ENCODE measurements around the gene ZNF747.
"Not testable (repeated sequence)": the region's sequence is repeated elsewhere in the genome, so short reads cannot be mapped to it uniquely, and the experiment has no call there.

Gene ZNF747

GRCh38 chr16:30548416-30549253 is 14.0 kb upstream of the ZNF747 start:
- DNase-seq: no peak
- Histone ChIP-seq H3K27me3 (ENCODE audit: insufficient read depth, low read depth, severe bottlenecking) (no peaks in the 10 kb centered on the region), H3K4me3 (ENCODE audit: low read depth, low read length) (no peak overlapping the region), H3K27ac (no peak overlapping the region), H3K9me3 (ENCODE audit: severe bottlenecking) (no peaks in the 10 kb centered on the region), H3K36me3 (peaks cover 4% of the 10 kb centered on the region; the same call in 1 of the 2 replicates)
- no peak for TF ChIP-seq CTCF (IDR thresholded peaks at IDR 0.05; ENCODE audit: low read depth, low read length)

GRCh38 chr16:30546115-30546514 is 11.5 kb upstream of the ZNF747 start:
- no peak for TF ChIP-seq CTCF (IDR thresholded peaks at IDR 0.05; ENCODE audit: low read depth, low read length)
- H3K36me3 ChIP-seq: no peaks in the 10 kb centered on the region
- no peak for DNase-seq
- H3K27ac ChIP-seq: no peak overlapping the region
- H3K27me3 ChIP-seq (ENCODE audit: insufficient read depth, low read depth, severe bottlenecking): no peaks in the 10 kb centered on the region
- H3K9me3 ChIP-seq (ENCODE audit: severe bottlenecking): no peaks in the 10 kb centered on the region
- H3K4me3 ChIP-seq (ENCODE audit: low read depth, low read length): no peak overlapping the region

GRCh38 chr16:30543067-30543466 is 8.4 kb upstream of the ZNF747 start:
- Histone ChIP-seq H3K9me3 (ENCODE audit: severe bottlenecking) (no peaks in the 10 kb centered on the region), H3K27me3 (ENCODE audit: insufficient read depth, low read depth, severe bottlenecking) (no peaks in the 10 kb centered on the region)

GRCh38 chr16:30541502-30542329 is 7.1 kb upstream of the ZNF747 start:
- no peak overlapping the region for H3K27ac ChIP-seq
- TF ChIP-seq CTCF (IDR thresholded peaks at IDR 0.05; ENCODE audit: low read depth, low read length): no peak
- no peak for DNase-seq
- H3K4me3 ChIP-seq (ENCODE audit: low read depth, low read length): no peak overlapping the region
- H3K9me3 ChIP-seq (ENCODE audit: severe bottlenecking): no peaks in the 10 kb centered on the region
- no peaks in the 10 kb centered on the region for H3K36me3 ChIP-seq
- H3K27me3 ChIP-seq (ENCODE audit: insufficient read depth, low read depth, severe bottlenecking): no peaks in the 10 kb centered on the region

More at GRCh38 chr16:30543067-30543466, 8.4 kb upstream of the ZNF747 start:
- Histone ChIP-seq H3K4me3 (ENCODE audit: low read depth, low read length) (no peak overlapping the region), H3K36me3 (no peaks in the 10 kb centered on the region), H3K27ac (no peak overlapping the region)
- no peak for TF ChIP-seq CTCF (IDR thresholded peaks at IDR 0.05; ENCODE audit: low read depth, low read length)
- DNase-seq: no peak

- not testable (repeated sequence) for H3K36me3 ChIP-seq; H3K4me3 ChIP-seq (ENCODE audit: low read depth, low read length); H3K27me3 ChIP-seq (ENCODE audit: insufficient read depth, low read depth, severe bottlenecking); DNase-seq; H3K9me3 ChIP-seq (ENCODE audit: severe bottlenecking); H3K27ac ChIP-seq
These were observed 6.3 kb upstream of the ZNF747 start for GRCh38 chr16:30540916-30541464.

- H3K27ac ChIP-seq; H3K36me3 ChIP-seq; DNase-seq; H3K9me3 ChIP-seq (ENCODE audit: severe bottlenecking); H3K4me3 ChIP-seq (ENCODE audit: low read depth, low read length); H3K27me3 ChIP-seq (ENCODE audit: insufficient read depth, low read depth, severe bottlenecking): not testable (repeated sequence)
These were observed 5.4 kb upstream of the ZNF747 start for GRCh38 chr16:30539986-30540526.
